Measurements from ENCODE around the gene KATNB1. TPM values are rescaled to one million over a fixed set of nuclear protein-coding genes. Genes with fewer than 3 reads are reported as not detected.

Gene KATNB1
- polyA plus RNA-seq, 2 donors = 10.5 to 16.5 TPM

Other genes with a start within 250 kb of the KATNB1 start
- 10 to 100 TPM; 27.6 to 33.7 TPM for gene DOK4, start 249.3 kb upstream of the KATNB1 start, polyA plus RNA-seq
- 1 to 10 TPM; 2.6 TPM for gene CCDC102A, start 199.2 kb upstream of the KATNB1 start, polyA plus RNA-seq
- gene ADGRG5, start 193.1 kb upstream of the KATNB1 start, polyA plus RNA-seq = under 1 TPM; 0.49 to 0.85 TPM
- 10 to 100 TPM; 30.9 to 31.1 TPM for gene ADGRG1, start 107.1 kb upstream of the KATNB1 start, polyA plus RNA-seq
- gene ADGRG3, start 67.5 kb upstream of the KATNB1 start, polyA plus RNA-seq = under 1 TPM; 0.31 to 0.72 TPM
- gene DRC7, start 41.0 kb upstream of the KATNB1 start, polyA plus RNA-seq = not detected
- gene KIFC3, start 66.7 kb downstream of the KATNB1 start, polyA plus RNA-seq = 10 to 100 TPM; 21.9 to 65.1 TPM
- gene CNGB1, start 235.4 kb downstream of the KATNB1 start, polyA plus RNA-seq = under 1 TPM; 0.04 to 0.06 TPM